ENCODE data around the gene NTM. TPM values are rescaled to one million over a fixed set of nuclear protein-coding genes. Genes with fewer than 3 reads are reported as not detected.

Gene NTM
- polyA plus RNA-seq, 2 donors: 0.24 to 1.1 TPM

- H3K4me3 ChIP-seq (ENCODE audit: low read depth in 1 of 2, low read length in 2 of 2): no peak overlapping the region
- H3K9me3 ChIP-seq (ENCODE audit: control insufficient read depth in 2 of 2, insufficient read depth in 1 of 2, low read depth in 1 of 2, low read length in 1 of 2): peaks cover 2 to 4% of the 10 kb centered on the region in 2 donors
- H3K36me3 ChIP-seq (ENCODE audit: control insufficient read depth in 2 of 2, insufficient read depth in 2 of 2, low read length in 1 of 2): no peaks in the 10 kb centered on the region
- H3K4me1 ChIP-seq (ENCODE audit: control insufficient read depth in 2 of 2, insufficient read depth in 2 of 2, low read length in 1 of 2): no peaks in the 10 kb centered on the region
- WGBS, 2 donors: 73 to 80% methylated on average over 7 of the region's 7 CpGs
- no peak overlapping the region for H3K27ac ChIP-seq (ENCODE audit: low read depth in 2 of 2, low read length in 1 of 2)
- no peaks in the 10 kb centered on the region for H3K27me3 ChIP-seq (ENCODE audit: control insufficient read depth in 1 of 2, insufficient read depth in 2 of 2, low read length in 2 of 2)
Observed at GRCh38 chr11:132238331-132238866, 868.0 kb downstream of the NTM start.

DNA sequence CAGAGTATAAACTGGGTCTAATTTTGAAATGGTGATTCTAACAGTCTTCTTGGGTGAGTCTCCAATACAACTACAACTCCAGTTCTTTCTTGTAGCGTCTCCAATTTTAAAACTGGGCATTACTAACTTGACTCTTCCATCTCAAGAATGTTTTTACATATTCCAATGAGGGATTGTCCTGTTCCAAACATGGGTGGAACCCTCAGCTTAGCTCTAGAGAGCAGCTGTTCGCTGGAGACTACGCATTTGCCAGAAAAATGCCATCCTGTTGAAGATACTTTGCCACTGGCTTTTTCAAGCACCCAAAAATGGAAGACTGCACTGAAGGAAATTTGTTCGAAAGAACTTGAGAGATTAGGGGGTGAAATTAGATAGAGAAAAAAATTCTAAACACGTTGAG, 870.0 kb downstream of the NTM start:
- no peak overlapping the region for H3K4me3 ChIP-seq (ENCODE audit: low read depth in 1 of 2, low read length in 2 of 2)
- 79 to 82% methylated on average over 5 of the region's 5 CpGs for WGBS, 2 donors
- H3K36me3 ChIP-seq (ENCODE audit: control insufficient read depth in 2 of 2, insufficient read depth in 2 of 2, low read length in 1 of 2): no peaks in the 10 kb centered on the region
- H3K27me3 ChIP-seq (ENCODE audit: control insufficient read depth in 1 of 2, insufficient read depth in 2 of 2, low read length in 2 of 2): no peaks in the 10 kb centered on the region
- no peak overlapping the region for H3K27ac ChIP-seq (ENCODE audit: low read depth in 2 of 2, low read length in 1 of 2)
- peaks cover 2 to 4% of the 10 kb centered on the region in 2 donors for H3K9me3 ChIP-seq (ENCODE audit: control insufficient read depth in 2 of 2, insufficient read depth in 1 of 2, low read depth in 1 of 2, low read length in 1 of 2)
- no peaks in the 10 kb centered on the region for H3K4me1 ChIP-seq (ENCODE audit: control insufficient read depth in 2 of 2, insufficient read depth in 2 of 2, low read length in 1 of 2)

DNA sequence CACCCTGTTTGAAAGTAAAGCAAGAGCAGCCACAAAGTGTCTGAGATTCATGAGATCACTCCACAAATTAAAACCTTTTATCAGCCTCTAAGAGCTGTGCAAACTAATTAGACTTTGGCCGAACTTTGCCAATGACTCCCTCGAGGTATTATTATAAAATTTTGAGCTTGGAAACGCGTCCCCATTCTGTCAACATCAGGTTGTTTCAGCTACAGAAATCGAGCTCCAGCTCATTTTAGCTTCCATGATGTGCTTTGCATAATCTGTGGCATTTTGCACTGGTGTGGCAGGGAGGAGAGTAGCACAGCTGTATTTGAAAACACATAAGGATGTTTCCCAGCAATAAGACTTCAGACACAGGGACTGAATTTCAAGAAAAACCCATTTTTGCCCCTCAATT, 872.2 kb downstream of the NTM start:
- 40 to 51% methylated on average over 5 of the region's 5 CpGs for WGBS, 2 donors
- Histone ChIP-seq H3K27ac (ENCODE audit: low read depth in 2 of 2, low read length in 1 of 2) (no peak overlapping the region), H3K4me3 (ENCODE audit: low read depth in 1 of 2, low read length in 2 of 2) (no peak overlapping the region), H3K4me1 (ENCODE audit: control insufficient read depth in 2 of 2, insufficient read depth in 2 of 2, low read length in 1 of 2) (no peaks in the 10 kb centered on the region), H3K27me3 (ENCODE audit: control insufficient read depth in 1 of 2, insufficient read depth in 2 of 2, low read length in 2 of 2) (no peaks in the 10 kb centered on the region), H3K36me3 (ENCODE audit: control insufficient read depth in 2 of 2, insufficient read depth in 2 of 2, low read length in 1 of 2) (no peaks in the 10 kb centered on the region), H3K9me3 (ENCODE audit: control insufficient read depth in 2 of 2, insufficient read depth in 1 of 2, low read depth in 1 of 2, low read length in 1 of 2) (no peaks in the 10 kb centered on the region)

DNA sequence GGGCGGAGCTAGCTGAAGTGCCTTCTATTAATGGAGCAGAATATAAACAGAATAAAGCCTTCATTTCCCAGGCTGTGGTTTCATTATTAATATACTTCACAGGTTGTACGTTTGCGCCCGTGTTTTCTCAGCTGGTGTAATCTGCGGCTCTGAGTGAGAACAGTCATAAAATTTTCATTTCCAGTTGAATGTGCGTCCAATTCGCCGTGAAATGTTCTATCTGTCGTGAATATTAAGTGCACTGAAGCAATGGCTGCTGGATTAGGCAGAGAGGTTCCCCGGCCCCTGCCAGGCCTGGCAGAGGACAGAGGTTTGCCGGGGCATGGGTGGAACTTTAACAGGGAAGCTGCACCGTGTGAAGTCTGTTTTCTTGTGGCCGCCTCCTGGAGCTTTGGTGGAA, 874.4 kb downstream of the NTM start:
- Histone ChIP-seq H3K4me1 (ENCODE audit: control insufficient read depth in 2 of 2, insufficient read depth in 2 of 2, low read length in 1 of 2) (no peaks in the 10 kb centered on the region), H3K4me3 (ENCODE audit: low read depth in 1 of 2, low read length in 2 of 2) (no peak overlapping the region), H3K27ac (ENCODE audit: low read depth in 2 of 2, low read length in 1 of 2) (no peak overlapping the region), H3K36me3 (ENCODE audit: control insufficient read depth in 2 of 2, insufficient read depth in 2 of 2, low read length in 1 of 2) (no peaks in the 10 kb centered on the region), H3K9me3 (ENCODE audit: control insufficient read depth in 2 of 2, insufficient read depth in 1 of 2, low read depth in 1 of 2, low read length in 1 of 2) (peaks cover 0 to 3% of the 10 kb centered on the region in 2 donors), H3K27me3 (ENCODE audit: control insufficient read depth in 1 of 2, insufficient read depth in 2 of 2, low read length in 2 of 2) (no peaks in the 10 kb centered on the region)
- 81 to 82% methylated on average over 13 of the region's 13 CpGs for WGBS, 2 donors

- Histone ChIP-seq H3K4me3 (ENCODE audit: low read depth in 1 of 2, low read length in 2 of 2) (no peak overlapping the region), H3K4me1 (ENCODE audit: control insufficient read depth in 2 of 2, insufficient read depth in 2 of 2, low read length in 1 of 2) (no peaks in the 10 kb centered on the region), H3K36me3 (ENCODE audit: control insufficient read depth in 2 of 2, insufficient read depth in 2 of 2, low read length in 1 of 2) (no peaks in the 10 kb centered on the region), H3K9me3 (ENCODE audit: control insufficient read depth in 2 of 2, insufficient read depth in 1 of 2, low read depth in 1 of 2, low read length in 1 of 2) (peaks cover 0 to 3% of the 10 kb centered on the region in 2 donors), H3K27ac (ENCODE audit: low read depth in 2 of 2, low read length in 1 of 2) (no peak overlapping the region), H3K27me3 (ENCODE audit: control insufficient read depth in 1 of 2, insufficient read depth in 2 of 2, low read length in 2 of 2) (no peaks in the 10 kb centered on the region)
- WGBS, 2 donors: 83 to 85% methylated on average over 33 of the region's 33 CpGs
Observed at GRCh38 chr11:132245403-132246385, 875.3 kb downstream of the NTM start.

DNA sequence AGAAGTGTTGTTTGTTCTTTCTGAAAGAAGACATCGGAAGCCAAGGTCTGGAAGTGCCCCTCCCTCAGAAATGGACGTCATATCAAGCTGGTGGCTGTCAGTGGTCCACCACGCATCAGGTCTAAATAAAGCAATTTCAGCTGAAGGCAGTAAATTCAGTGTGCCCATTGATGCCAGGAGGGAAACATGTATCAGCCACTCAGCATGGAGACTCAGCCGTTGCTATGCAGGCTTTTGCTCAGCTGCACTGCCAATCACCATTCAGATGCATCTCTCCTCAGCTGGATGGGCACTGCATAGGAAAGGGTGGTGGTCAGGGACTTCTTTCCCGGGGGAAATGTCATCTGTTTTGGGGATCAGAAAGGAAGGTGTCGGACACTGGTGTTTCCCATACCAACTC, 878.2 kb downstream of the NTM start:
- no peak overlapping the region for H3K4me3 ChIP-seq (ENCODE audit: low read depth in 1 of 2, low read length in 2 of 2)
- no peak overlapping the region for H3K27ac ChIP-seq (ENCODE audit: low read depth in 2 of 2, low read length in 1 of 2)
- no peaks in the 10 kb centered on the region for H3K36me3 ChIP-seq (ENCODE audit: control insufficient read depth in 2 of 2, insufficient read depth in 2 of 2, low read length in 1 of 2)
- no peaks in the 10 kb centered on the region for H3K27me3 ChIP-seq (ENCODE audit: control insufficient read depth in 1 of 2, insufficient read depth in 2 of 2, low read length in 2 of 2)
- H3K4me1 ChIP-seq (ENCODE audit: control insufficient read depth in 2 of 2, insufficient read depth in 2 of 2, low read length in 1 of 2): no peaks in the 10 kb centered on the region
- peaks cover 0 to 3% of the 10 kb centered on the region in 2 donors for H3K9me3 ChIP-seq (ENCODE audit: control insufficient read depth in 2 of 2, insufficient read depth in 1 of 2, low read depth in 1 of 2, low read length in 1 of 2)
- WGBS, 2 donors: 74 to 78% methylated on average over 6 of the region's 6 CpGs

DNA sequence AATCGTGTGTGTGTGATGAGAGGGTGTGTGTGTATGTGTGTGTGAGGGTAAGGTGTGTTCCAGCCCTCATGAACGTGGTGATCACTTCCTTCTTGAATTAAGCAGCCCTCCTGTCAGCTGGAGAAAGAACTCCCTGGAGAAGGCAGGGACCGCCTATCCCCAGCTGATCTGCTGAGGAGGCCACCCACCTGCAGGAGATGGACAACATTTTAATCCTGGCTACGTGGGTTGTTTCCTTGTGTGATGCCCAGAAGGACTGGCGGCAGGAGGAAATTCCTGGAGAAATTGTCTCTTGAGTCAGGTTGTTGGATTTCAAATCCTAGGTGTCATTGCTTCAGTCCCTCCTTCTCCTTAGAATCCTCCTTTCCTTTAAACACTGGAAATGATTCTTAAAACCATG, 878.8 kb downstream of the NTM start:
- Histone ChIP-seq H3K9me3 (ENCODE audit: control insufficient read depth in 2 of 2, insufficient read depth in 1 of 2, low read depth in 1 of 2, low read length in 1 of 2) (peaks cover 0 to 3% of the 10 kb centered on the region in 2 donors), H3K27me3 (ENCODE audit: control insufficient read depth in 1 of 2, insufficient read depth in 2 of 2, low read length in 2 of 2) (no peaks in the 10 kb centered on the region), H3K4me3 (ENCODE audit: low read depth in 1 of 2, low read length in 2 of 2) (no peak overlapping the region), H3K36me3 (ENCODE audit: control insufficient read depth in 2 of 2, insufficient read depth in 2 of 2, low read length in 1 of 2) (no peaks in the 10 kb centered on the region), H3K27ac (ENCODE audit: low read depth in 2 of 2, low read length in 1 of 2) (no peak overlapping the region), H3K4me1 (ENCODE audit: control insufficient read depth in 2 of 2, insufficient read depth in 2 of 2, low read length in 1 of 2) (no peaks in the 10 kb centered on the region)
- 57 to 59% methylated on average over 5 of the region's 5 CpGs for WGBS, 2 donors

DNA sequence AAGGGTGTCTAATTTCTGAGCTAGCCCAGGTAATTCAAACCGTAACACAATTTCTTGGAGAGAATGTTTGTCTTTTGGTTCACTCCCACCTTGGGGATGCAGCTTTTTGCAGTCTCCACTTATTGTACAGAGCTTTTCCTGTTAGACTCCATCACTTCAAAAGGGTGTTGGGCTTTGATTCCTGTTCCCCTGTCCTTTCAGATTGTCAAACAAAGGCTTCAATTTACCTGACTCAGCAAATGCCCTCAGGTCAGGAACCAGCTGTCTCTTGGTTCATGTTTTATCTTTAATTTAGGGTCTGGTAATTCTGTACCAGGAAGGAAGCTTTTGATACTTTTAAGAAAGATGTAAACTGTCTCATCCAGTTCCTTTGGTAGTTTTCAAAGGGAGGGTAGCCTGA, 880.6 kb downstream of the NTM start:
- Histone ChIP-seq H3K36me3 (ENCODE audit: control insufficient read depth in 2 of 2, insufficient read depth in 2 of 2, low read length in 1 of 2) (no peaks in the 10 kb centered on the region), H3K9me3 (ENCODE audit: control insufficient read depth in 2 of 2, insufficient read depth in 1 of 2, low read depth in 1 of 2, low read length in 1 of 2) (peaks cover 0 to 3% of the 10 kb centered on the region in 2 donors), H3K27me3 (ENCODE audit: control insufficient read depth in 1 of 2, insufficient read depth in 2 of 2, low read length in 2 of 2) (no peaks in the 10 kb centered on the region), H3K4me1 (ENCODE audit: control insufficient read depth in 2 of 2, insufficient read depth in 2 of 2, low read length in 1 of 2) (no peaks in the 10 kb centered on the region), H3K4me3 (ENCODE audit: low read depth in 1 of 2, low read length in 2 of 2) (no peak overlapping the region), H3K27ac (ENCODE audit: low read depth in 2 of 2, low read length in 1 of 2) (no peak overlapping the region)
- 64 to 68% methylated on average over 1 of the region's 1 CpG for WGBS, 2 donors

DNA sequence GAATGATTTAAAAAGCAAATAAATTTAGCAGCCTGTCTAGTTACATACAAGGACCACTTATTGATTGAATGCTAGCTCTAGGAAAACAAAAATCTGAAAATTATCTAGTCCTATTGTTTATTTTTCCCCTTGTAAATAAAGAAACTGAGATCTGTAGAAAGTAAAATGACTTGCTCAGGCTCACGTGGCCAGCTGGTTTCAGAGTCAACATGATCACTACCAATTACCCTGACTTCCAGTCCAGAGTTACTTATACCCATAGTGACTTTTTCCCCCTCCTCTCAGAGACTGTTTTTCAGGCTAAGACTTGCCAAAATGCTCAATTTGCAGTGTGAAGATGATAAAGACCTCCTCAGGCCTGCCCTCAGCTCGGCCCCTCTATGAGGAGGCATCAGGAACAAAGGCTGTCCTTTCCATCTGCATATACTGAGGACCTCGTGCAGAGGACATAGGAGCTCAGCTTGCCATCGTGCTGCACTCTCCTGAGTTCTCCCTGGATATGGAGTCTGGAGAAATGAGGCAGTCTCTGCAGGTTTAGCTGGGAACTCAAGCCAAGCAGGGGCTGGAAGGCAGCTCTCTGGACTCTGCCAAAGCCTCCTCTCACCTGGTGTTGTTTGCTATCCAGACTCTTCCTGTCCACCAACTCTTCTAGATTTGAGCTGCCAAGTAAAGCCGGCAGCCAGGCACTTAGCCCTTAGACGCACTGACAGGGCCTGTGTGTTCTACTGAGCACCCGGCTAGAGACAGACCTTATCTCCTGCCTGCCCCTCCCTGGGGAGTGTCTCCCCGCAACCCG, 883.3 kb downstream of the NTM start:
- Histone ChIP-seq H3K4me1 (ENCODE audit: control insufficient read depth in 2 of 2, insufficient read depth in 2 of 2, low read length in 1 of 2) (no peaks in the 10 kb centered on the region), H3K9me3 (ENCODE audit: control insufficient read depth in 2 of 2, insufficient read depth in 1 of 2, low read depth in 1 of 2, low read length in 1 of 2) (peaks cover 0 to 5% of the 10 kb centered on the region in 2 donors), H3K27me3 (ENCODE audit: control insufficient read depth in 1 of 2, insufficient read depth in 2 of 2, low read length in 2 of 2) (no peaks in the 10 kb centered on the region), H3K4me3 (ENCODE audit: low read depth in 1 of 2, low read length in 2 of 2) (no peak overlapping the region), H3K27ac (ENCODE audit: low read depth in 2 of 2, low read length in 1 of 2) (no peak overlapping the region), H3K36me3 (ENCODE audit: control insufficient read depth in 2 of 2, insufficient read depth in 2 of 2, low read length in 1 of 2) (no peaks in the 10 kb centered on the region)
- WGBS, 2 donors: 70 to 71% methylated on average over 9 of the region's 9 CpGs
